HEK293T (cell line): ENCODE data around the gene RNF138.

Experiments used
- CTCF ChIA-PET: fragments of 350-600 bp; formaldehyde crosslinking; extraction: SDS; loops from one replicate; lab custom pipeline; 2021; ENCODE audit warnings: antibody characterized with exemption, inconsistent platforms; lab: Yijun Ruan, JAX
- POLR2A ChIA-PET: fragments of 350-600 bp; formaldehyde crosslinking; extraction: SDS; loops from one replicate; lab custom pipeline; 2020; ENCODE audit warnings: antibody characterized with exemption, inconsistent platforms; lab: Yijun Ruan, JAX
- DNase-seq: peaks from one replicate; pipeline ENCODE4 v3.0.0; 2012; ENCODE audit warnings: mixed read lengths; ENCODE audit errors: extremely low spot score
- ARNT ChIP-seq: fragments of 450-650 bp; IDR thresholded peaks from 2 replicates; pipeline ENCODE4 v1.6.1; 2017; ENCODE audit warnings: mild to moderate bottlenecking
- BHLHE40 ChIP-seq: fragments of 450-650 bp; IDR thresholded peaks from 2 replicates; pipeline ENCODE4 v1.6.1; 2016; ENCODE audit warnings: mild to moderate bottlenecking, moderate library complexity, borderline replicate concordance
- CTBP1 ChIP-seq: fragments of 450-650 bp; IDR thresholded peaks from 2 replicates; pipeline ENCODE4 v1.6.1; 2016; ENCODE audit warnings: borderline replicate concordance
- ELF4 ChIP-seq: fragments of 450-650 bp; IDR thresholded peaks from 2 replicates; pipeline ENCODE4 v1.6.1; 2017; ENCODE audit warnings: antibody characterized with exemption
- FOXA1 ChIP-seq: fragments of 450-650 bp; IDR thresholded peaks from 2 replicates; pipeline ENCODE4 v1.6.1; 2016; ENCODE audit warnings: mild to moderate bottlenecking
- FOXM1 ChIP-seq: fragments of 450-650 bp; IDR thresholded peaks from 2 replicates; pipeline ENCODE4 v1.6.1; 2017; ENCODE audit warnings: mild to moderate bottlenecking, borderline replicate concordance
- HDGF ChIP-seq: fragments of 450-650 bp; IDR thresholded peaks from 2 replicates; pipeline ENCODE4 v1.6.1; 2017; ENCODE audit warnings: antibody characterized with exemption, borderline replicate concordance
- L3MBTL2 ChIP-seq: fragments of 450-650 bp; conservative IDR thresholded peaks from 2 replicates; pipeline ENCODE4 v1.6.1; 2016; ENCODE audit warnings: mild to moderate bottlenecking
- LEF1 ChIP-seq: fragments of 450-650 bp; IDR thresholded peaks from 2 replicates; pipeline ENCODE4 v1.6.1; 2017; ENCODE audit warnings: mild to moderate bottlenecking, borderline replicate concordance
- NFRKB ChIP-seq: fragments of 450-650 bp; IDR thresholded peaks from 2 replicates; pipeline ENCODE4 v1.6.1; 2016; ENCODE audit warnings: mild to moderate bottlenecking, moderate library complexity
- SP1 ChIP-seq: fragments of 450-650 bp; IDR thresholded peaks from 2 replicates; pipeline ENCODE4 v1.6.1; 2017
- SUZ12 ChIP-seq: fragments of 450-650 bp; IDR thresholded peaks from 2 replicates; pipeline ENCODE4 v1.6.1; 2016; ENCODE audit warnings: mild to moderate bottlenecking
- TARDBP ChIP-seq: fragments of 450-650 bp; IDR thresholded peaks from 2 replicates; pipeline ENCODE4 v1.6.1; 2016
- ZNF384 ChIP-seq: fragments of 450-650 bp; IDR thresholded peaks from 2 replicates; pipeline ENCODE4 v1.6.1; 2016
- TF ChIP-seq, protein P1 (sequence below): fragments of 450-650 bp; IDR thresholded peaks from 2 replicates; pipeline ENCODE4 v1.6.1; 2016

The RNF138 gene, protein sequence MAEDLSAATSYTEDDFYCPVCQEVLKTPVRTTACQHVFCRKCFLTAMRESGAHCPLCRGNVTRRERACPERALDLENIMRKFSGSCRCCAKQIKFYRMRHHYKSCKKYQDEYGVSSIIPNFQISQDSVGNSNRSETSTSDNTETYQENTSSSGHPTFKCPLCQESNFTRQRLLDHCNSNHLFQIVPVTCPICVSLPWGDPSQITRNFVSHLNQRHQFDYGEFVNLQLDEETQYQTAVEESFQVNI

DNA sequence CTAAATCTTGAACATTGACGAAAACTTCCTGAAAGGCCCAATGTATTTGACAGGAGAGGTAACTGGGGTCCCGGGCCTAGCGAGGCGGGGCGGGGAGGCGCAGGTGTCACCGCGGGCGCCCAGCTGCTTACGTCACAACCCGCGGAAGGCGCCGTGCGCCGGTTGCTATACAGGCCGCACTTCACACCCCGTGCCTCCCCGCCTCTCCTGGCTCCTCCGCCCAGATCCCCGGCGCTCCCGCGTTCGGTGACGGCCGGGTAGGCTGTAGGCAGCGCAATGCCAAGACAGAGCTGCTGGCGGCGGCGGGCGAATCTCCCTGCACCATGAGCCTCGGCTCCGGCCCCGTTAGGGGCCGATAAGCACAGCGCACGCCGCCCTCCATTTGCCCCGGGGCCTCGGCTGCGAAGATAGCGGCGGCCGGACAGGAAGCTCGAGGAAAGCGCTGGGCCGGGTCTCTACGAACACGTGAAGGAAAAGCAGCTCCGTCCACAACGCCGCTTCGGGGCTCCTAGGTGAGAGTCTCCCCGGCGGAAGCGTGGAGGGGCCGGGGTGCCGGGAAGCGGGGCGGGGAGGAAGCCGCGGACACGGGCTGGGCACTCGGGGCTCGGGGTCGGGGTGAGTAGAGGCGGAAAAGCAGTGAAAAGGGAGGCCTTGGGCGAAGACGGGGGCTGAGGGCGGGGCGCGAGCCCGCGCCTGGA, at the start of gene RNF138:
TSS of gene RNF138 (plus strand) at position 151 of the 698 bp plus-strand sequence. CDS start 903 bp downstream, outside the sequence.
- ChIA-PET CTCF (interaction anchor here (0.9 kb wide), 1 partner anchor 72 kb away, joined by 3 read pairs; no protein-coding TSS in a partner anchor), POLR2A (interaction anchor here (0.6 to 6.5 kb wide), 26 partner anchors 8 to 402 kb away, joined by 3 to 82 read pairs (median 3); partner anchors contain the start of genes RNF125 and TRAPPC8)
- peak; percentile 94 for DNase-seq
- TF ChIP-seq L3MBTL2 = peak; percentile 100
- peak; percentile 35; the same call in 1 of the 2 replicates for TF ChIP-seq CTBP1
- TF ChIP-seq FOXM1 = no peak

DNA sequence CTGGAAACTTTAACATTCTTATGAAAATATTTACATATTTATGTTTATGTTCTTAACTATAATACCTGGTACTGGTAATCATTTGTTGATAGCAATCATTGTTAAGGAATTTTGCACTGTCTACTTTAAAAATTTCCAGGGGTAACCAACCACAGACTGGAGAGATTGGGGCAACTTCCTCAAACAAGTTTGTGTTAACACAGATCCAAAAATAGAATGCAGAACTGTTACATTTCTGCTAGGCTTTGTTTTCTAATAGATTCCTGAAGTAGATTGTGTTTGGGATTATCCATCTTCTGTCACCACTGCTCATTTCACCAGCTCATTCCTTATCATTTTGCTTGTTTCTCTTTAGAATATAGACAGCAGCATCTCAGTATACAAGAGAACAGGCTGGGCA, 49.3 kb upstream of the RNF138 start:
- DNase-seq = no peak
- CTCF ChIA-PET = no interaction called here
- no peak for TF ChIP-seq NFRKB
- TF ChIP-seq SUZ12 = no peak
- no peak for TF ChIP-seq FOXM1
- TF ChIP-seq HDGF = no peak
- TF ChIP-seq TARDBP = no peak
- POLR2A ChIA-PET = no interaction called here

DNA sequence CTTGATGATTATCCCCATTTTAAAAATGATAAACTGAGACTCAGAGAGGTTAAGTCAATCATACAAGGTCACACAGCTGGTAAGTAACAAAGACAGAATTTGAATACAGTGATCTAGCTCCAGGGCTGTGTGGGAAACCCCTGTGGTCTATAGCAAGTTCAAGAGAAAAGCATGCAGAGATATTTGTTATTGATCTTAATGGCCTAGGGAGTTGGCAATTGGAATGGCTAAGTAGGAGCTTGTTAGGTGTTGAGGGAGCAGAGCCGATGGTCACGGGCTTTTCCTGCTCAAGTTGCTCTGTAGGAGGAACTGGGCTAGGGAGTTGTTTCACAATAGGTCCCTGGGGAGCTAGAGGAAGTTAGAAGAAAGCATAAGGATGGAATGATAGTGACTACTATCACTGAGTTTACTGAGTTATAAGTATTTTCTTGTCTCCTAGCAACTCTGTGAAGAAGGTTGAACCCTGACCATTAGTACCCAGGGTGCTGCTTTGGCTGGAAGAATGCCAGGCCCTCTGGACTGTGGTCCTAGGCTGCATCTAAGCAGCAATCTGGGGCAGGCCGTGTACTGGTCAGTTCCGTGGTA, 43.1 kb upstream of the RNF138 start:
- ChIA-PET CTCF (no interaction called here), POLR2A (interaction anchor here (1.2 kb wide), 1 partner anchor 43 kb away, joined by 3 read pairs; the partner anchor contains the start of gene RNF138)
- TF ChIP-seq HDGF (no peak), LEF1 (no peak)
- DNase-seq = no peak

DNA sequence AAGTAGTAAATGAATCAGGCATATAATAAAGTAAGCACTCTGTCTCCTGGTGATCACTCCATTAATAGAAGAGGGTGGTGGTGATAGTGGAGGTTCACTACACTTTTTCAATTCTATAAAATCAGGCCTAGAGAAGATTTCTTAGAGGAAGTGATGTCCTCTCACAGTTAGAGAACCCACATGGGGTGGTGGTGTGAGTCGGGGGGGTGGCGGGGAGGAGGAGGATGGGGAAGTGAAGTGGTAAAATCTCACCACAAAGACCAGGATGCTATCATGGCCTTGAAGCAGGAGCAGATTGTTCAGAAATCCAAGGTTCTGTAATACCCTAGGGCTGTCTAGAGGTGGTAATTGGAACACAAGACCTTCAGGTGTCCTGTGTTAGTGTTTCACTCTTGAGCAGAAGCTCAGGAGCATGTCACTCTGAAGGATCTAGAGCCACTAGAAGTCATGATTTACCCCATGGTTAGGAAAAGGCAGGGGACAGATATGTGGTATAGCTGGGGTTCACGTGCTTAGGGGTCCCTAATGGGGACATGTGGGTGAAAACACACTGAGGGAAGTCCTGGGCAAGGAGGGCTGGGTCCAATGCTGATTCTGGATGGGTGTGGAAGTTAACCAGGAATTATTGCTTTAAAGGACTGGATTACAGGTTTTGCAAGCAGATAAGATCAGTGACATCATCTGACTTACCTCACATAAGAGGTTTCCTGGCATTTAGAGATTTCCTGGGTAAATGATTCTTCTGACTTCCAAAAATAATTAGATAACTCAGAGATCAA, 42.1 kb upstream of the RNF138 start:
- ChIA-PET CTCF (interaction anchor here (1.4 kb wide), 1 partner anchor 30 kb away, joined by 4 read pairs; the partner anchor contains the start of gene RNF125), POLR2A (interaction anchor here (1.0 to 3.0 kb wide), 4 partner anchors 9 to 42 kb away, joined by 3 to 16 read pairs (median 4); partner anchors contain the start of genes RNF125 and RNF138)
- TF ChIP-seq BHLHE40 (no peak), NFRKB (no peak), TARDBP (no peak), LEF1 (no peak), SP1 (no peak), ELF4 (no peak), ARNT (no peak), ZNF384 (no peak), L3MBTL2 (no peak), SUZ12 (no peak)
- TF ChIP-seq, protein P1, sequence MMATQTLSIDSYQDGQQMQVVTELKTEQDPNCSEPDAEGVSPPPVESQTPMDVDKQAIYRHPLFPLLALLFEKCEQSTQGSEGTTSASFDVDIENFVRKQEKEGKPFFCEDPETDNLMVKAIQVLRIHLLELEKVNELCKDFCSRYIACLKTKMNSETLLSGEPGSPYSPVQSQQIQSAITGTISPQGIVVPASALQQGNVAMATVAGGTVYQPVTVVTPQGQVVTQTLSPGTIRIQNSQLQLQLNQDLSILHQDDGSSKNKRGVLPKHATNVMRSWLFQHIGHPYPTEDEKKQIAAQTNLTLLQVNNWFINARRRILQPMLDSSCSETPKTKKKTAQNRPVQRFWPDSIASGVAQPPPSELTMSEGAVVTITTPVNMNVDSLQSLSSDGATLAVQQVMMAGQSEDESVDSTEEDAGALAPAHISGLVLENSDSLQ = no peak
- no peak for DNase-seq

DNA sequence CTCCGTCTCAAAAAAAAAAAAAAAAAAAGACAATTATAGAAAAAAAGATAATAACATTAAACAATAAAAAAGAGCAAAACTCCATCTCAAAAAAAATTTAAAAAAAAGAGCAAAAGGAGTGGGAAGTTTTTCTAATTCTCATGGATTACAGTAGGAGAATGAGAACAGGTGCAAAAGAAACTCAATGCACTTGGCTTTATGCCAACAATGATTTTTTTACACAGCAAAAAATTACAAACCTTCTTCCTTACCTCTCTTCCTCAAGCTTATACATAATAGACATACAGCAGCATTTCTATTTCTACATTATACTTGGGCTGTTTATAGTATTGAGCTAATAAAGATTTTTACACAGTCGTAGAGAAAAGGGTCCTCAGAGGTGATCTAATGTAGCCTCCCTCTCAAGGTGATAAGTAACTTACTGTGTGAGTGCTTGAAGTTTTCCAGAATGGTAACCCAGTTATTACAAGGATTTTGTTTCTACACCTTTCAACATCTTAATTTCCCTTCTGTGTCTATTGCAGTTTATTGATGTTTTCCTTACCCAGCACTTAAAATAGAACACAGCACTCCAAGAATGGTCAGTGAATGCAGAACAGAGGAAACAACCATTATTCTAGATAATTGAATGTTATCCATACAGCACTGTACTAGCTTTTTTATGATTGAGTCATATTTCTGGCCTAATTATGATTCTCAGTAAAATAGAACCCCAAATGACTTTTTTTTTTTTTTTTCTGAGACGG, 34.9 kb upstream of the RNF138 start:
- ChIA-PET POLR2A (interaction anchor here (2.0 kb wide), 1 partner anchor 38 kb away, joined by 6 read pairs; the partner anchor contains the start of gene RNF125), CTCF (interaction anchor here (0.6 to 1.2 kb wide), 3 partner anchors 13 to 22 kb away, joined by 4 to 6 read pairs (median 5); no protein-coding TSS in a partner anchor)
- no peak for DNase-seq
- TF ChIP-seq FOXM1 = no peak
- TF ChIP-seq, protein P1 = no peak
- TF ChIP-seq ZNF384 = peak; percentile 51; the same call in 1 of the 2 replicates

DNA sequence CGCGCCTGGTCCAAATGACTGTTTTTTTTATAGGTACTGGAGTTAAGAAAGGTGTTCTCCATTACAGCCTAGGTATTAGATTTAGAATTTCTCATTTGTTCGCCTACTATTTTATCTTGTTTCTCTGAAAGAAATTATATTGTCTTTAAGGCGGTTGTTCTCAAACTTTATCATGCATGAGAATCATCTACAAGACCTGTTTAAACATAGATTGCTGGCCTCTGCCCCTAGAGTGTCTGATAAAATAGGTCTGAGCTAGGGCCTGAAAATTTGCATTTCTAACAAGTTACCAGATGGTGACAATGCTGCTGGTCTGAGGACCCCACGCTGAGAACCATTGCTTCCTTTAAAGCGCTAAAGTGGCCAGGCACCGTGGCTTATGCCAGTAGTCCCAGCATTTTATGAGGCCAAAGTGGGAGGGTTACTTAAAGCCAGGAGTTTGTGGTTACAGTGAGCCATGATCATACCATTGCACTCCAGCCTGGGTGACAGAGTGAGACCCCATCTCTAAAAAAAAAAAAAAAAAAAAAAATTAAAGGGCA, 34.0 kb upstream of the RNF138 start:
- POLR2A ChIA-PET = interaction anchor here (2.0 kb wide), 1 partner anchor 39 kb away, joined by 6 read pairs; the partner anchor contains the start of gene RNF125
- TF ChIP-seq FOXA1 (no peak), LEF1 (no peak), ZNF384 (0 out of 2 replicates have a peak, but pooled peaks have one; percentile 18), CTBP1 (no peak)
- no peak for DNase-seq
- CTCF ChIA-PET = no interaction called here
